Retina (tissue), 1 donor: ENCODE data around the gene RASGEF1C.
"Not testable (repeated sequence)": the region's sequence is repeated elsewhere in the genome, so short reads cannot be mapped to it uniquely, and the experiment has no call there.

Experiments
- DNase-seq: peaks from one replicate; pipeline ENCODE4 v3.0.0-alpha.2; 2016

The RASGEF1C gene

GRCh38 chr5:180210961-180211760 lies 2.1 kb upstream of the RASGEF1C start:
- no peak for DNase-seq

- not testable (repeated sequence) for DNase-seq
Observed at GRCh38 chr5:180210077-180210476, 1.1 kb upstream of the RASGEF1C start.

GRCh38 chr5:180208435-180209081 lies 453 bp downstream of the RASGEF1C start:
- peak; percentile 68 for DNase-seq

GRCh38 chr5:180208038-180208434 lies 975 bp downstream of the RASGEF1C start:
- DNase-seq: peak; percentile 35

- peak; percentile 45 for DNase-seq
Observed at GRCh38 chr5:180207593-180207992, 1.4 kb downstream of the RASGEF1C start.

- no peak for DNase-seq
Observed at GRCh38 chr5:180206993-180207392, 2.0 kb downstream of the RASGEF1C start.

GRCh38 chr5:180205916-180206315 lies 3.1 kb downstream of the RASGEF1C start:
- DNase-seq: no peak

GRCh38 chr5:180204276-180204819 lies 4.7 kb downstream of the RASGEF1C start:
- no peak for DNase-seq

- DNase-seq: no peak
Observed at GRCh38 chr5:180202939-180203573, 6.0 kb downstream of the RASGEF1C start.

- DNase-seq: peak; percentile 49
Observed at GRCh38 chr5:180201051-180201987, 7.7 kb downstream of the RASGEF1C start.

- DNase-seq: no peak
Observed at GRCh38 chr5:180199390-180199789, 9.6 kb downstream of the RASGEF1C start.

GRCh38 chr5:180198208-180198607 lies 10.8 kb downstream of the RASGEF1C start:
- no peak for DNase-seq

GRCh38 chr5:180197016-180197702 lies 11.9 kb downstream of the RASGEF1C start:
- DNase-seq: peak; percentile 5

GRCh38 chr5:180194410-180195345 lies 14.3 kb downstream of the RASGEF1C start:
- peak; percentile 3 for DNase-seq

- no peak for DNase-seq
Observed at GRCh38 chr5:180193749-180194375, 15.1 kb downstream of the RASGEF1C start.

GRCh38 chr5:180191716-180192115 lies 17.3 kb downstream of the RASGEF1C start:
- no peak for DNase-seq

GRCh38 chr5:180187767-180188166 lies 21.2 kb downstream of the RASGEF1C start:
- DNase-seq: no peak

GRCh38 chr5:180180846-180181245 lies 28.2 kb downstream of the RASGEF1C start:
- no peak for DNase-seq

GRCh38 chr5:180180421-180180820 lies 28.6 kb downstream of the RASGEF1C start:
- DNase-seq: no peak
